GM21381 (cell line): ENCODE results near the gene RNASET2.
"Not testable (repeated sequence)": the region's sequence is repeated elsewhere in the genome, so short reads cannot be mapped to it uniquely, and the experiment has no call there.

Experiments
- ATAC-seq: cut with Tn5 transposase; IDR thresholded peaks from one replicate; pipeline ENCODE4 v1.9.1; 2021; ENCODE audit warnings: mild to moderate bottlenecking, moderate library complexity; ENCODE audit not compliant: unreplicated experiment

Gene RNASET2

DNA sequence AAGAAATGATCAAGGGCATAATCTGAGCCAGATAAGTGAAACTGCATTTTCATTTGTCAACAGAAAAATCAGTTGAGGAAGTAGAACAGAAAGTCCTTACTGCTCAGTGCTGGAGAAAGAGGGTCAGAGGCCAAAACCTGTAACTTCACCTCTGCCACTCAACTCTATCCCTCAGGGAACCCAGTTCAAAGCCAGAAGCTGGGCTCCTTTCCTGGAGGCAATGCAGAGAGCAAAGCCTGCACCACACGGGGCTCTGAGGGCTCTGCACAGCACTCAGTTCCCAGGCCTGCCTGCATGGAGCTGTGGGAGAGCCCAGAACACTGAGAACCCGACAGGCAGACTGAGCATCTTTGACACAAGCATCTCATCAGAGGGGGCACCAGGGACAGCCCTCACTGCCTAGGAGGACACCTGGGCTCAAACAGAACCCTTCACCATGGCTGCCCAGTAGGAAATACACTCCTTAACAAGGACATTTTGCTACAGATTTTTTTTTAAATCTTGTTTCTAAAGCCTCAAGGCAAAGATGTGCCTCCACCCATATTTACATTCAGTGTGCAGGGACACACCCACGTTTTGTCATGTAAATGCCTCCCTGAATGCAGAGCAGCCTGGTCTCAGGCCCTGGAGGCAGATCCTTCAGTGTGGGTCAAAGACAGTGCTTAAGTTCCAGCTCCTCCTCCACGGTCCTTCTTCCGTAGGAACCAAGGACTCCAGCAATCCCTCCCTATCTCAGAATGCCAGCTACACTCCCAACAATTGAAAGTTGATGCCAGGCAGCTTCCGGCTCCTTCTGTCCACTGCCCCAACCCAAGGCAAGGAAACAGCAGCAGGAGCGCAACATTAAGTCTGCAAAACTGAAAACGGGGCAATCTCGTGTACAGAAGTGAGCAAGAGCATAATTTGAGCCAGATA lies 6.6 kb downstream of the RNASET2 start:
- ATAC-seq: no peak

- not testable (repeated sequence) for ATAC-seq
These were observed 7.6 kb downstream of the RNASET2 start for GRCh38 chr6:166948724-166949123.

- no peak for ATAC-seq
These were observed 9.1 kb downstream of the RNASET2 start for GRCh38 chr6:166947251-166947650.

DNA sequence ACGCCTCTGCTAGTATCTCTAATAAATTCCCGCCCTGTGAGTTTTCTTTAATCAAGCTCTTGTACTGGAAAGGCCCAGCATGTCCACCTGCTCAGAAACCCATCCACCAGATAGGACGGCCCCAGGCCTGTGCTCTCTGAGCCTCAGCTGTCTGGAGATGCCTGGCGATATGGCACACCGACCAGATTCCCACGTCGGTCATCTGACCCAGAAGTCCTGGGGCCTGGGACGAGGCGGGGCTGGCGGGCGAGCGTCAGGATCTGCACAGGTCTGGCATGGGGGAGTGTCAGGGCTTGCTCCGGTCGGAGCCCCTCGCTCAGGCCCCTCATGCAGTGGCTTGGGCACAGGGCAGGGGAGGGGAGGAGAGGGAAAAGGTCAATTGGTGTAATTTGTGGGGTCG lies 10.2 kb downstream of the RNASET2 start:
- no peak for ATAC-seq

GRCh38 chr6:166944666-166945256 lies 11.6 kb downstream of the RNASET2 start:
- no peak for ATAC-seq

GRCh38 chr6:166942393-166943168 lies 13.8 kb downstream of the RNASET2 start:
- ATAC-seq: no peak

- no peak for ATAC-seq
These were observed 15.7 kb downstream of the RNASET2 start for GRCh38 chr6:166940643-166941068.

DNA sequence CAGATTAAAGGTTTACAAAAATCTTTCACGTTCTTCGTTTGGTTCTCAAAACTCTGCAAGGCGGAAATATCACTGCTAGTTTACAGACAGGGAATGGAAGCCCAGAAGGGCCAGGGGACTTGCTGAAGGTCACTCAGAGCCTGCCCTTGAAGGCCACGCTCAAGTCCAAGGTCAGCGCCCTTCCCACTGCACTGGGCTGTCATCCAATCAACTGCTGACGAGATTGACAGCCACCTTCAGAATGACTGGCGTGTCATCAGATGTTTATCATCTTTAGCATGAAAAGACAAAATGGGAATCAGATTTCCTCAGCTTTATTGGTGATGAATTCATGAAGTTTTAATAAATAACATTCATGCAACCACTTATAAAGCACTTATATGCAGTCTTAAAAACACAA lies 16.5 kb downstream of the RNASET2 start:
- ATAC-seq: no peak

DNA sequence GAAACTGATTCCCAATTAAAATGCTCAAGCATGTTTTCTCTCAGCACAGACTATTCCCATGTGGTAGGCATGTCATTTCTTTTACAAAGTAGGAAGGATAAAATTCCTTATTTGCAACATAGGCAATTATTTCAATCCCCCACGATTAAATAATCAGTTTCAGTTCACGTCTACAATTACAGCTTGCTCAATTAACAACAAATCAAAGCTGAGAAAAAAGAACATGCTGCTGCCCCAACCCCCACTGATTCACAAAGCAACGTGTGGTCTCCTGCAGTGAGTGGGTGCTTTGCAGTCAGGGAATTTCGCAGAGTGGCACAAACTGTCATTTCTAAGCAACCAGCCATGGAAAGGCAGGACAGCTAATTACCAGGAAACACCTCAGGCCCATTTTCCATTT lies 17.0 kb downstream of the RNASET2 start:
- ATAC-seq: no peak

GRCh38 chr6:166938704-166939103 lies 17.6 kb downstream of the RNASET2 start:
- ATAC-seq: no peak

- ATAC-seq: no peak
These were observed 18.2 kb downstream of the RNASET2 start for GRCh38 chr6:166938150-166938549.

GRCh38 chr6:166937746-166938145 lies 18.6 kb downstream of the RNASET2 start:
- no peak for ATAC-seq

DNA sequence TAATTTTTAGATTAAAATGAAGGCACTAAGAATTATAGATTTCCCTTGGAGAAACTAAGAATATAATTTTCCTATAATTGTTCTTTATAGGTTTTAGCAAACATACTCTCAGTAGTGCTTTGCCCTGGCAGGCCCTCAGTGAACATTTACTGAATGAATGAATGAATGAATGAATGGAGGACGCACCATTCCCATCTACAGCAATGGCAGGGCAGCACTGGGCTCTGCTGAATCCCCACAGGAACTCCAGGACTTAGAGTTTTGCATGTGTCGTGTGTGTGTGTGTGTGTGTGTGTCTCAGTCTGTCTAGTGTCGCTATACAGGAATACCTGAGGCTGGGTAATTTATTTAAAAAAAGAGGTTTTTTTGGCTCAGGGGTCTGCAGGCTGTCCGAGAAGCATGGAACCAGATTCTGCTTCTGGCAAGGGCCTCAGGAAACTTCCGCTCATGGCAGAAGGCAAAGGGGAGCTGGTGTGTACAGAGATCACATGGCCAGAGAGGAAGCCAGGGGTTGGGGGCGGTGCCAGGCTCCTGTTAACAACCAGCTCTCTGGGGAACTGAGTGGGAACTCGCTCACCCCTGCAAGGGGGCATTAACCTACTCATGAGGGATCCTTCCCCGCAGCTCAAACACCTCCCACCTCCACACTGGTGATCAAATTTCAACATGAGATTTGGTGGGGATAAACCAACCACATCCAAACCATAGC lies 20.1 kb downstream of the RNASET2 start:
- ATAC-seq: no peak

DNA sequence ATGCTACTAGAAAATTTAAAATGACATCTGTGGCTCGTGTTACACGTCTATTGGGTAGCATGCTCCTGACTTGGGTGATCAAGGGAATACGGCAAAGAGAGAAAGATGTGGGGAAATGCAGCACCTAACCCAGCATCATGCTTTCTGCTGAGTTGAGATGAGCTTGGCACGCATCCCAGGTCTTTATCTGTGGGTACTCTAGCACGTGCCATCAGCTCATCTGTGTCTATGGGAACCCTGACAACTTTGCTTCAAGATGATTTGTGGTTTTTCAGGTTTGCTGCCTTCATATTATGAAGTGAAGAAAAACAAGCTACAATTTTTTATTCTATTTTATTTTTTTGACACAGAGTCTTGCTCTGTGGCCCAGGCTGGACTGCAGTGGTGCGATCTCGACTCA lies 21.0 kb downstream of the RNASET2 start:
- no peak for ATAC-seq

GRCh38 chr6:166934174-166934573 lies 22.2 kb downstream of the RNASET2 start:
- no peak for ATAC-seq

- no peak for ATAC-seq
These were observed 23.0 kb downstream of the RNASET2 start for GRCh38 chr6:166933396-166933795.

GRCh38 chr6:166932616-166933015 lies 23.7 kb downstream of the RNASET2 start:
- ATAC-seq: no peak

- ATAC-seq: no peak
These were observed 24.2 kb downstream of the RNASET2 start for GRCh38 chr6:166932116-166932515.

GRCh38 chr6:166931426-166931970 lies 24.9 kb downstream of the RNASET2 start:
- ATAC-seq: no peak

DNA sequence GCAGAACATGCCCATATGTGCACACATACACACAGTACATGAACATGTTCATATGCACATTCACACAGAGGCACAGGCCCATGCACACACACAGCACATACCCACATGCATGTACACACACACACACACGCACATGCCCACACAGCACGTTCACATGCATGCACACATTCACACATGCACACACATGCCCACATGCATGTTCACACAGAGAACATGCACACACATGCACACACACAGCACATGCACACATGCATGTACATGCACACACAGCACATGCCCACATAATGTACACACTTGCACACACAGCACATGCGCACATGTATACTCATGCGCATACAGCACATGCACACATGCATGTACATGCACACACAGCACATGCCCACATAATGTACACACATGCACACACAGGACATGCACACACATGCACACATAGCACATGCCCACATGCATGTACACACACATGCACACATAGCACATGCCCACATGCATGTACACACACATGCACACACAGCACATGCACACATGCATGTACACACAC lies 25.9 kb downstream of the RNASET2 start:
- ATAC-seq: no peak
